ENCODE data around the gene SV2B.

SV2B gene

DNA sequence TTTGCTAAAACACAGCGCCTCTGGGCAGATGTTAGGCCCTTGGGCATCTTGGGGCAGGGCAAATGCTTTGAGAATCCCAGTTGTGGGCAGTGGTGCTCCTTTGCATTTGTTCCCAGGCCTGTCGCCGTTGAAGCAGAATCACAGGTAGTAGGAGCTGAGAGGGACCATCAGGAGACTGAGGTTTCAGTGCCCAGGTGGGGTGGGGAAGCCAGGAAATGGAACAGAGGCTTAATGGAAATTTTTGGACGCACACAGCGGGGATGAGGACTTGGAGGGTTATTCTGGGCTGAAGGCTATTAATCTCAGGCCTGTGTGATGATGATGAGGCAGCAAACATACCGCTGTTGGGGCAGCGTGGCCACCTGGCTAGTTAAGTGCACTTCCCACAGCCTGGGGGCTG, 99.5 kb downstream of the SV2B start:
- DNase-seq = no peak

DNA sequence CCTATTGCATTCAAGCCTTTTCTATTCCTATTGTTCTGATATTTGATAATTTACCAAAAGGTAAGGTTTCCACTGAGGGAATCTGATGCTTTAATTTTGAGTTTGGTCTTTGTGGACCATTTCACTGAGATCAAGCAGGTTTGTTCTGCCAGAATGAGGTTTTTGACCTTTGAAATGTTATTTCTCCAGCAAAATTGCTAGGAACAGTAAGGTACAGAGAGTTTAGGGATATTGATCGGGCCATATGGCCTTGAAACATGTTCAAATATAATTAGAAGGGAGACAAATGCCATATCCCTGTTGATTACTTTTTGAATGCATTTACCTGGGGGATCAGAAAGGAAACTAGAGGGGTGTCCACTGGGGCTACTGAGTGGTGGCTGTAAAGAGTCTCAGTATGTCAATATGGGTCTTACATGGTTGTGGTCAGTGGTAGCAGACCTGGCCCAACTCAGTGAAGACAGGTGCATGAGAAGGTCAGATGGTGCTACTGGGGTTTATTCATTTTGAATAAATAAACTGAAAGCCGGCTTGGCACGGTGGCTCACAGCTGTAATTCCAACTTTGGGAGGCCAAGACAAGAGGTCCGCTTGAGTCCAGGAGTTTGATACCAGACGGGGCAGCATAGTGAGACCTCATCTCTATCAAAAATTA, 100.2 kb downstream of the SV2B start:
- DNase-seq = no peak

DNA sequence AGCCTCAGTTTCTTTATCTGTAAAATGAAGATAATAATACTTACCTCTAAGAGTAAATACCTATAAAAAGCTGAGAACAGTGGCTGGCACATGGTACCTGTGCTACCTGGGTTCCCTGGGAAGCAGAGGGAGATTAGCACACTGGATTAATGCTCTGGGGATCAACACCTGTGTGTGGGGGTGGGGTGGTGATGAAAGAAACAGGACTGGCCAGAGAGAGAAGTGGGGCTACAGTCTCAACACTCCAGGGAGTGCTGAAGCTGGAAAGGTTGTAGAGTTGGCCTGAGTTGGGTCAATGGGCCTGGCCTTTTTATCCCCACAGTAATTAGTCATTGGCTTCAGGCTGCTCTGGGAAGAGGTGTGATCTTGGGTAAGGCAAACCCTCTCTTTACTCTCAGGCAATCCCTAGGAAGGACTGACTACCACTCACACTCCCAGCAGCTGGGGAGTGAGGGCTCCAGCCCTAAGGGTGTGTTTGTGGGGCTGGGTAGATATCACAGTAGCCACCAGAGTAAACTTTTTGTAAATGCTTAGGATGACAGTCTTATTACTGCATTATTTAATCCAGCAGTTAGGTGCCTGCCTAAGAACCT, 102.5 kb downstream of the SV2B start:
- no peak for DNase-seq

DNA sequence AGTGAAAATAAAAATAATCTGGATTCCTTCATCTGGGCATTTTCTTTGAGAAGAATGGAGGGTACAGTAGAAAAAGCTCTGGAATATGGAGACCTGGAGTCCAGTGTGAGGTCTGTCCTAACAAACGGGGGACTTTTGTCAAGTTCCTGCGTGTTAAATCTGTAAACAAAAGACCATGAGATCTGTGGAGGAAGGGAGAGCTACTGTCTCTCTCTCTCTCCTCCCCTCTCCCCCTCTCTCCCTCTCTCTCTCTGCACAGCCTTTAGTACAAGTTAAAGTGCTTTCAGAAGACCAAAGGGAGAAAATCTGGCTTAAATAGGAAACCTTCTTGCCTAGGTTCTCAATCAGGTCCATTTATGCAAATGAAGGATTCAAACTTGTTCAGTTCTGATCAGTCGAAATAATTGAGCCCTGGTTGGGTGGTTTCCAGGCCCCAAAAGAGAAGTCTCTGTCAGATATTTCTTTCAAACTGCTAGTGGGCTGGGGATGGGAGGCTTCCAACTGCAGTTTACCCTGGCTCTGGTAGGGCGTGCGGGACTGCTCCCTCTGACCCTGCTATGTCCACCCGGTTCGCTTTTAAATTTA, 103.7 kb downstream of the SV2B start:
- DNase-seq = no peak

DNA sequence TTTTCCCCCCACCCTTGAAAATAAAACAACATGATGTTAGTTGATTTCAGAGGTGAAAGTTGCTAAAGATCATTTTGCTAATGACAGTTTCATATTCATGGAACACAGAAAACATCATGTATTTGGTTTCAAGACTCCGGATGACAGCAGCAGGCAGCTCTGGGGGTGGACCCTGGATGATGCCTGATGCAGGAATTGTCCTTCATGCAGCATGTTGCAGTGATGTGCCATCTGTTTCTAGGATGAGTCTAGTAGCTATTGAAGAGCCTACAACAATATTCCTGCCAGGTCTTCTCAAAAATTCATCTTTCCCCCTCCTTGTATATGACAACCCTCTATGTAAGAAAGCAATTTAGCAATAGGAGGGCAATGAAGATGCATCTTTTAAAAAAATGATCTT, 108.3 kb downstream of the SV2B start:
- DNase-seq = no peak

DNA sequence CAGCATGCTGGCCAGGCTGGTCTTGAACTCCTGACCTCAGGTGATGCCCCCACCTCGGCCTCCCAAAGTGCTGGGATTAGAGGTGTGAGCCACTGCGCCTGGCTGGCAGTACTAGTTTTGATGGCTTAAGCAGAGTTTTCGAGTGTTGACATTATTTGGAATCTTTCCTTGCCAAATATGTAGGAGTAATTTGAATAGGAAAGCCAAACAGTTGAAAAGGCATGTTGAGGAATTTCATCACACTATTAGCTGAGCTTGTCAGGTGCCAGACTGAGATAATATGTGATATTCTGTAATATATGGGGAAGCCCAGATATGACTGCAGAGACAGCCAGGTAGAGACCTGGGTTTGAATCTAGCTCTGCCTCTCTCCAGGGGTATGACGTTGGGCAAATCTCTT, 109.3 kb downstream of the SV2B start:
- DNase-seq = no peak

DNA sequence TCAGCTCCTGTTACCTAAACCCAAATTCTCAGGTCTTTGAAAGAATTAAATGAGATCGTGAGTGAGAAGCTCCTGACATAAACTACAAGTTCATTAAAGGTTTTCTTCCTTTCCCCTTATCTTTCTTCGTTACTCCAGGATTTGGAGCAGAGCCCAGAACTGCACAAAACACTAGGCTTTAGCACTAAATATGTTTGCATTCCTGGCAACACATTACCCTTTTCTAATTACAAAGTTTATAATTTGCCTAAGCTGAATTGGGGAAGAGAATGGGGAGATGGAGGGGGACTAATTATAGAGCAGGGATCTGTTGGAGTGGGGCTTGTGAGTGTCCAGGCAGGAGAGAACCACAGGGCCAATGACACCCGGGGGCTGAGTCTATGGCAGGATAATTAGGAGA, 109.7 kb downstream of the SV2B start:
- DNase-seq = no peak

DNA sequence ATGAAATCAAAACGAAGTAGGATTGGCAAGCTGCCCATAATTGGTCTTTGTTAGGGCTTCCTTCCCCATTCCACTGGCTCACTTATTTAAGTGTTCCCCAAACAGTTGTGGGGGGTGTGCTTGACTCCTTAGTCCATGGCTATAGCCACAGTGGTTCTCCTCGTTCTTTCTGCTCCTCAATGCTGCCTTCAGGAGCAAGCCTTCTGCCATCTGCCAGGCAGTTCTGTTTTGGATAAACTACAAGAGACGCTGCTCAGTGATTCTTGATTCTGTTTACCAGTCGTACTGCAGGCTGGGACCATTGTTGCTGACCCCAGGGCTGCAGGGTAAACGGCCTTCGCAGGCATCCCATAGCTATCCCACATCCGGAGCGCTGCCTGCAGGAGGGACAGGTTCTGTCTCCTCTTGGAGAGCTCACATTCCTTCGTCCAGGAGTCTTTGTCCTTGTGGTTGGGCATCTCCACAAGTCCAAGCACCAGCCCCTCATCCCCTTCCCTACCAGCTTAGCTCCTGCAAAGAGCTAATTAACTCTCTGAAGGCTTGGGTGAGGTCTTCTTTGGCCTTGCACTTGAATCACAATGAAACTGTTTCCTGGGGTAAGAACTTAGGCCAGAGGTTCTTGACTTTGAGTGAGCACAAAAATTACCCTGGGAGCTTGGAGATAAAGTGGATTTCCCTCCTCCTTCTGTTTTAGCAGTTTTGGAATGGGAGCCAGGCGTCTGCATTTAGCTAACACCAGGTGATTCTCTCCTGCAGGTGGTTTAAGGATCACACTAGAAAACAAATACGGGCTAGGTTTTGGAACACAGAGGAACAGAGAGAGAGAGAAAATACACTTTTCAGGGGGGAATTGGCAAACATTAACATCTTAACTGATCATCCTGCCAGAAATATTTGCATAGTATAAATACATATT, 114.9 kb downstream of the SV2B start:
- DNase-seq = no peak

DNA sequence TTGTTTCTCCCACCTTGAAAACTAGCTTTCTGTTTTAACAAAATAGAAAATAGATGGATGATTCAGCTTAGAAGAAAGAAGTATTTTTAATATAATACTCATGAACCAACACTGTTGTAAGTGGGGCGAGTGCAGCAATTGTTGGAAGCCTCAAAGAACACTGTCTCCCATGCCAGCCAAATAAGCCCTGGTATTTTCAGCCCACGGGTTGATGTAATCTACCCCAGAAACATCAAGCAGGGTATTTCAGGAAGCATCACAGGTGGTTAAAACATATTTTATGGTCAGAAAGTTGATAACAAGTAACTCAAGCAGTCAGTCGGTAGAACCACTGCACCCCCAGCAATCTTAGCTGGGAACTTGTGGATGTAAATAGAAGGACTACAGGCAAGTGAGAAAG, 115.9 kb downstream of the SV2B start:
- DNase-seq = no peak

DNA sequence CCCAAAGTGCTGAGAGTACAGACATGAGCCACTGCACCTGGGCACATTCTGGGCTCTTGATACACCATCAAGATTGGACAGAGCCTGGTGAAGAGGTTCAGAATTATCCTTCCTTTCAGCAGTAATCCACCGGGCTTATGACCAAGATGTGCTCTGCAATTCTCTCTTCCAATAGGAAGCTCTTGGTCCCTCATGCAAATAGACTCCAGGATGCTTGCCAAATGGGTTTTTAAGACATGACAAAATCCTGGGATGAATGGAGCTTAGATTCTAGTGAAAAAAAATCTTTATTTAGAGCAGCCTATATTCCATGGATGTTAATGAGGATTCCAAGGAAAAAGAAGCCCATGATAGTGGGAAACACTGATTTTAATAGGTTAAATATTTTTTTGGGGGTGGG, 119.1 kb downstream of the SV2B start:
- no peak for DNase-seq

DNA sequence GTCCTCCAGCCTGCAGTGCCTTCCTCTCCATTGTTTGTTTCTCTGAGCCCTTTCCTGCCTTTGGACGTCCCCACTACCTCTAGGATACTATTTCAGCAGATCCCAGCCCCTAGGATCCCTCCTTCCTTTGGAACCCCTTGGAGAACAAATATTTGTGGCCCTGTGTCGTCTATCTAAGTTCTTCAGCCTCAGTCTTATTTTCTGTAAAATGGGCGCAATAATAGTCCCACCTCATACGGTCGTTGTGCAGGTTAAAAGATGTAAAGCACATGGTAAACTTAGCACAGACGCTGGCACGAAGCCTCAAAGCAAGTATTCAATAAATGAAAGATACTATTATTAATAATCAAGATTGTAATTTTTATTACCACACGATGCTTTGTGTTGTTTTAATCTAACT, 122.0 kb downstream of the SV2B start:
- DNase-seq = no peak

DNA sequence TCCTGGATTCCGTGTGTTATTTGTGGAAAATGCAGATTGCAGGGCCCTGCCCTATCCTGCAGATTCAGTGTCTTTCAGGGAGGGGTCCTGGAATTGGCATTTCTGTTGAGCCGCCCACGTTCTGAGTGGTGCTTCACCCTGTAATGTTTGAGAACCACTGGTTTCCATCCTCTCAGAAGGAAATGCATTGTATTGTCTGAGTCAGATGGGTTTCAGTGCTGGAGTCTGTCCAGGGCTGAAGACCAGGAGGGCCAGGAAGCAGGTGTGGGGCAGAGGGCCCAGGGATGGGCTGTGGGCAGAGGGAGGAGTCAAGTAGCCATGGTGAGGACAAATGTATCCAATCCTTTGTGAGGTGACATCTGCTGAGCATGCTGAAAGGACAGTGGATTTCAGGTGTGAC, 123.8 kb downstream of the SV2B start:
- no peak for DNase-seq

DNA sequence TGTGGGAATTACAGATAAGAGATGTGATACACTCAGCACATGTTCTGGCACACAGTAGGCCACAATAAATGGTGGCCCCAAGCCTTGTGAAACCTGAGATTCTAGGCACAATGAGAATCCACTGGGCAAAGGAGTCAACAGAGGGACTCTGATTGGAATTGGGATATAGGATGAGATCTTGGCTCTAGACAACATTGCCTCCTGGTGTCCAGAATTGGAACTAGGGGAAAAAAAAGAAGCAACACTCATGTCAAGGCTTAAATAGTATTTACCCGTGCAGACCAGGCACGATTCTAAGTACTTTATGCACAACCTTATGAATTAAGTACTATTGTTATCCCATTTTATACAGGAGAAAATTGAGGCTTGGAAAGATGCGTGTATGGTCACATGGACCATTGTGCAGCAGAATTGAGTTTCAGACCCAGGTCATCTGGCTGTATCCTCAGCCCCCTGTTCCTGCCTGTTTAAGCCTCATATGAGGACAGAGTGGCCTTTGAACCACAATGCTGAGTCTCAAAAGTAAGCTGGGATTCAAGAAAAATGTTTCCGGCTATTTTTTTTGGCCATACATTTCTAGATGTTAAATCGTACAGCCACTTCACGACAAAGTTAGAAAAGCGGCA, 124.8 kb downstream of the SV2B start:
- DNase-seq = no peak

DNA sequence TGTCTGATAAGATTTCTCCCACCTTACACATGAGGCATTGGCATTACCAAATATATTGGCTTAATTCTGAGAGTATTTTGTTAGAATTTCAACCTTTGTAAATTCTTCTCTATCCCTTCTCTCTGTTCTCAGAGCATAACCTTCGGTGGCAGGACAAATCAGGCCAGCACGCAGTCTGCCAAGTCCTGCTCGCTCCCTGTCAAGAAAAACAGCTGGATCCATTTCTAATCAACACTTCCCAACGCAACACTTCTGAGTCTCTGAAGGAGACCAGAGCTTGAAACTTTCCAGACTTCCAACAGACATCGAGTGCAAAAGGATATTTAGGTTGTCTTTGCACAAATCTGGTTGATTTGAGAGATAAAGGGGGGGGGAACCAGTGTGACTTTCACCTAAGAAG, 125.7 kb downstream of the SV2B start:
- DNase-seq = no peak

DNA sequence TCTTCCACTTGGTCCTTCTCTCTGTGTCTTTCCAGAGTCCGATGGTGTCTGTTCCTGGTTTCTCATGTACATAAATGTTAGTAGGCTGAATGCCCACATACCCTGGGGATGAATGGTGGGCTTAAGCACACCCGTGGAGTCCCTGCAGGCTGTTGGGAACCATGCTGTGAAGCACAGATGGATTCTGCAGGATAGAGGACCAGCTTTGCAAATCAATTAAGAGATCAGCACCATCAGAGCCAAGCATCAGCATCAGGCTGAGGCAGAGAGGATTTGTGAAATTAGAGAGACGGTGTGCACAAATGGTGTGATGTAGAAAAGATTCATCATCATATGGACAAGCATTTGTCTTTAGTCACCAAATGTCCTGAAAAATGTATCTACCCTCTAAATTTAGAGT, 127.1 kb downstream of the SV2B start:
- no peak for DNase-seq

DNA sequence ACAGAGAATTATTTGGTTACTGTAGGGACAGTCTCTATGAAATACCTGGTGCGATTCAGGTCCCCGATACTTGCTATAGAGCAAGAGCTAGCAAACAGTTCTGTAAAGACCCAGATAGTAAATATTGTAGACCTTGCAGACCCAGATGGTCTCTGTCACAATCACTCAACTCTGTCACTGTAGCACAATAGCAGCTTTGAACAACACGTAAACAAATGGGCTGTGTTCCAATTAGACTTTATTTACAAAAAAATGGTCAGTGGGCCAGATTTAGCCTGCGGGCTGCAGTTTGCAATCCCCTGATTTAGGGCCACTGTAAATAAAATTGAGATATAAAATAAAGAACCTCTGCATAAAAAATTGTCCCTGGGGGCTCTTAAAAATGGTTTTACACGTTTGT, 127.7 kb downstream of the SV2B start:
- no peak for DNase-seq

DNA sequence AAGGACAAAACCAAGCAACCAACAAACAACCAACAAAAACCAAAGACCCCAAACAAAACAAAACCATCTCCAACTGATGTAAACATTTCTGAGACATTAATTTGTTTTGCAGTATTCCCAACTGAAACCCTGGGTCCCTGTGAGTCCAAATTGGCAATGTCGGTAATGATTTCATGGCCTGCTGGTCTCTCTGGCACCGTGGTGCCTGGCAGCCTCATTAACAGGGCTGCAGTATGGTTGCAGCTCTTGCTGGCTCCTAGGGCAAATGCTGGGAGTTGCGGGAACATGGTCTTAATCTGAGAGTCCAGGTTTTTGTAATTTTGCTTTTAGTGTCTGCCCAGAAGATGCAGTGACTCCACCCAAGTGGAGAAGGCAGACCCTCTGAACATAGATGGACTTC, 128.3 kb downstream of the SV2B start:
- DNase-seq = no peak

DNA sequence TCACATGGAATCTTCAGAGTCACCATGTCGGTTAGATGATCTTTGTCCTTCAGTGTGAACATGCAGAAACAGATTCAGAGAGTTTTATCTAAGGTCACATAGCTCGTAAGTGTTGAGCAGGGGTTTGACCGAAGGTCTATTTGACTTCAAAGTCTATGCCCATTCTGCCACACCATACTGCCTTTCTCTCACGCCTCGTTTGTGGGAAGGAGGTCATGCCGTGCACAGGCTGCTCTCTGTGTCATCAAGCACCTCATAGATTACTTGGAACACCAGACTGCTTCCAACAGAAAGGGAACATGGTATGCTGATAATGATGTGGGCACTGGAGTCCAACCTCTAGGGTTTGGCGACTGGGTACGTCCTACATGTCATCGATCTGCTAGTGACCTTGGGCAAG, 128.8 kb downstream of the SV2B start:
- no peak for DNase-seq

DNA sequence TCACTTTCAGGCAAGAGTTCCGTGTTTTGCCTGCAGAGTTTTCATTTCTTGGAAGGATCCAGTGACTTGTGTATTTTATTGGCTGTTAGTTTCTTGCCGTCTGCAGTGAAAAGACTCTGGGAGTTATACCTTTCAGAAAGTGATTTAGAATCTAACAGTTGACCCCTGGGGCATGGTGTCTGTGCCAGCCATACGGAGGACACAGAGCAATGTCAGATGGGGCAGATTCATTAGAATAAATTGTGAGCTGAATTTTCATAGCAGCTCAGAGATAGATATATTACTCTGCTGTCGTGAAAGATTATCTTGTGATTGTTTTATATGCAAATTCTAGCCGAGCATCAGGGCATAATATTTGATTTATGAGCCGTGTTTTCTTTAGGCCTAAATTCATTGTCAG, 131.6 kb downstream of the SV2B start:
- DNase-seq = no peak

DNA sequence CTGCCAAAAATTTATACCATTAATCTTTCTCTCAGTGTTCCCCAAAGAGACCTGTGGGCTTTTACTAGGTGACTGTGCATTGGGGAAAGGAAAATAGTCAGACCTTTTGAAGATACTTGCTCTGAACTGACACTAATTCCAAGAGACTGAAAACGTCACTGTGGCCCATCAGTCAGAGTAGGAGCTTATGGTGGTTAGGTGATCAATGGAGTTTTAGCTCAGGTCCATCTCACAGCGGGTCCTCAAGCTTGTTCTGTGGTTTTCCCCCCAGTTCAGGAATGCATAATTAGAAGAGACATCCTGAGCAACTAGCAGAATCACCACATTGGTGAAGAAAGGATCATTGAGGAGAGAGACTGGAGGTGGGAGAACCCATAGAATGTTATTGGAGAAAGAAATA, 134.7 kb downstream of the SV2B start:
- no peak for DNase-seq

DNA sequence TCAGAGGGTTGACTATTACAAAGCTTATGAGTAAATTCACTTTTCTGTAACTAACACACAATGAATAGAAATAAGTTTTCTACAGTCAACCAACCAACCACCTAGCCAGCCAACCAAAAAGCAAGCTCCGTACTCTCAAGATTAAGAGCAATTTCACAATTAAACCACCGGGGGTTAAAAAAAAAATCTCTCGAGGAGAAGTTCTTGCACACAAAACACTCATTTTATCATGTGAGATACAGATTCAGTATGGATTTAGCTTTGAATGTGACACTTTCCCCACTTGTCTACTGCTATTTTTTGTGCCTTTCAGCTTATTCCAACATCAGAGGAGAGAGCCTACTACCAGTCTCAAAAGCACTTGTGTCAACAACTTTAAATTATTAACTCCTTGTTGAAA, 135.3 kb downstream of the SV2B start:
- no peak for DNase-seq

DNA sequence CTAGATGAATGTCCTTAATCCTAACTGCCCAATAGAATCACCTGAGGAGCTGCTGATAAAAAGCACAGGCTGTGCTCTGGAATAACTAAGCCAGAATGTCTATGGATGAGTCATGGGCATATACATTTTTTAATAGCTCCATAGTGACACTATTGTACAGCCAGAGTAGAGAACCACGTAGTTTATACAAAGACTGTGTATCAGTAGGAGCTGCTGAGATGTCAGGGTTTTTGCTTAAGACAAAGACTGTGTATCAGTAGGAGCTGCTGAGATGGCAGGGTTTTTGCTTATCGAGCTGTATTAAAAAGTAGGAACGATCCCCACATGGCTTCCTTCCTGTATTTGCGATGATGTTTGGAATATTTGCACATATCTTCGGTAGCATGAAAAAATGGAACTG, 137.4 kb downstream of the SV2B start:
- no peak for DNase-seq

DNA sequence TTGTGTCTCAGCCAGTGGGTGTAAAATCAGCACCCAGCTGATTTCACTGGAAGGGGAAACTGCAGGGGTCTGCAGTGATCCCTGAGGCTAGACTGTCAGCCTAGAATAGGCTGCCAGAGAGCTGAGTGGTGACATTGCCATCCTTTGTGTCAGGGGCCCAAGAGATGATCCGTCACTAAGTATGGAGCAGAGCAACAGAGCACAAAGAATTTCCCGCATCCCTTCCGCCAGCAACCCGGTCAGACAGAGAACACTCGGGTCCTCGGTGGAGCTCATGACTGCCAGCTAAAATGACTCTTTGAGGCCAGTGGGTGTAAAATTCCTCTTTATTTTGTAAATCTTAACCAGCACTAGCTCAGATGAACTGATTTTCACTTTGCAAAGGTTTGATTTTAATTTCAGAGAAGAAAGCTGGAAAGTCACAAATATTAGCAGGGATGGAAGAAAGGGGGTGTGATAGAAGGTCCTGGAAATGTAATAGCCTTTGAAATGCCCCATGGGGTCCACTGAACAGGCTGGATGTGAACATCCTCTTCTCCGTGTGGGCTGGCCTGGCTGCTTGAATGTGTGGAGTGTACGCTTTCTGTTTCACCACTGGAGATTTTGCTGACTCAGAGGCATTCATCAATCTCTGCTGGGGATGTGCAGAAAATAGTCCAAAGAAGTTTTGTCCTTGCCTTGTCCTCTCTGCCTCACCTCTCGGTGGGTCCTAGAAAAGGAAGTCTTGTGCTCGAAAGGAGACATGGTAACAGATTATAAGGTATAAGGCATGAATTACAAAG, 138.8 kb downstream of the SV2B start:
- no peak for DNase-seq
